ENCODE data around the gene TAF7.

GRCh38 chr5:141356950-141357349 lies 36.4 kb upstream of the TAF7 start:
- TF ChIP-seq, protein P1, sequence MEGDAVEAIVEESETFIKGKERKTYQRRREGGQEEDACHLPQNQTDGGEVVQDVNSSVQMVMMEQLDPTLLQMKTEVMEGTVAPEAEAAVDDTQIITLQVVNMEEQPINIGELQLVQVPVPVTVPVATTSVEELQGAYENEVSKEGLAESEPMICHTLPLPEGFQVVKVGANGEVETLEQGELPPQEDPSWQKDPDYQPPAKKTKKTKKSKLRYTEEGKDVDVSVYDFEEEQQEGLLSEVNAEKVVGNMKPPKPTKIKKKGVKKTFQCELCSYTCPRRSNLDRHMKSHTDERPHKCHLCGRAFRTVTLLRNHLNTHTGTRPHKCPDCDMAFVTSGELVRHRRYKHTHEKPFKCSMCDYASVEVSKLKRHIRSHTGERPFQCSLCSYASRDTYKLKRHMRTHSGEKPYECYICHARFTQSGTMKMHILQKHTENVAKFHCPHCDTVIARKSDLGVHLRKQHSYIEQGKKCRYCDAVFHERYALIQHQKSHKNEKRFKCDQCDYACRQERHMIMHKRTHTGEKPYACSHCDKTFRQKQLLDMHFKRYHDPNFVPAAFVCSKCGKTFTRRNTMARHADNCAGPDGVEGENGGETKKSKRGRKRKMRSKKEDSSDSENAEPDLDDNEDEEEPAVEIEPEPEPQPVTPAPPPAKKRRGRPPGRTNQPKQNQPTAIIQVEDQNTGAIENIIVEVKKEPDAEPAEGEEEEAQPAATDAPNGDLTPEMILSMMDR (IDR thresholded peaks at IDR 0.05), result no peak
- TF ChIP-seq POLR2A (IDR thresholded peaks at IDR 0.05) (no peak), EP300 (IDR thresholded peaks at IDR 0.05) (no peak), POLR2AphosphoS5 (IDR thresholded peaks at IDR 0.05) (no peak)
